K562 (cell line): Measurements from ENCODE around the gene TARBP1. TPM values are rescaled to one million over a fixed set of nuclear protein-coding genes. Genes with fewer than 3 reads are reported as not detected.

ENCODE experiments used
- ATAC-seq: fragments of 200-7000 bp; cut with Tn5 transposase; 3 replicates; pipeline ENCODE4 v1.9.1; 2020; ENCODE audit warnings: moderate library complexity
- BruUV-seq: library from RNA; stranded (reverse); fragments of 400-500 nt; replicated peaks from 2 replicates; lab custom pipeline; 2021; lab: Mats Ljungman, UMichigan
- CTCF ChIA-PET: fragments of 300-600 bp; formaldehyde crosslinking; extraction: SDS; loops from one replicate; lab custom pipeline; 2021; ENCODE audit warnings: low intra/inter-chr PET ratio; lab: Yijun Ruan, JAX
- POLR2A ChIA-PET: fragments of 300-600, 350-650 bp; sonication (Branson Sonifier 250); formaldehyde crosslinking; extraction: SDS; loops from one replicate; lab custom pipeline; 2021; ENCODE audit warnings: antibody characterized with exemption, inconsistent platforms; lab: Yijun Ruan, JAX
- DNase-seq, 4 experiments: peaks; one replicate each; pipeline versions ENCODE4 v3.0.0 to v3.0.0-alpha.2; 2011 to 2018; ENCODE audit warnings: low spot score in 3 of 4, mixed read lengths in 3 of 4; ENCODE audit errors: extremely low read depth in 1 of 4
- FAIRE-seq: peaks from 2 replicates; lab custom pipeline; 2011; peaks lifted over from hg19 to GRCh38; lab: Jason Lieb, UNC
- H2AFZ ChIP-seq: 2 replicates; pipeline ENCODE4 v1.6.0; 2011; ENCODE audit warnings: low read depth, low read length, control low read depth, inconsistent platforms
- H3K27ac ChIP-seq: fragments of 200-600 bp; 3 replicates; pipeline ENCODE4 v1.8.0; 2011; ENCODE audit warnings: low read depth, mild to moderate bottlenecking, control low read depth, inconsistent platforms, low read length, moderate library complexity, mixed read lengths; ENCODE audit errors: extremely low read depth
- H3K27me3 ChIP-seq, 2 experiments: fragments of 300-600 bp in 1 of 2; 2 replicates in 1 of 2; 3 replicates in 1 of 2; pipeline versions ENCODE4 v1.6.0 to v1.8.0; 2011; ENCODE audit warnings: inconsistent platforms in 2 of 2, low read length in 2 of 2, mild to moderate bottlenecking in 1 of 2, mixed read lengths in 1 of 2, moderate library complexity in 1 of 2; ENCODE audit not compliant: control insufficient read depth in 2 of 2, insufficient read depth in 2 of 2
- H3K36me3 ChIP-seq: fragments of 300-600 bp; 3 replicates; pipeline ENCODE4 v1.8.0; 2011; ENCODE audit warnings: mild to moderate bottlenecking, low read length, inconsistent platforms; ENCODE audit not compliant: control insufficient read depth, insufficient read depth
- H3K4me1 ChIP-seq, 2 experiments: fragments of 200-600 bp in 1 of 2; replicated peaks in 1 of 2; 2 replicates in 1 of 2; 3 replicates in 1 of 2; pipeline versions ENCODE4 v1.5.1 to v1.8.0; 2011; ENCODE audit warnings: inconsistent platforms in 2 of 2, low read length in 2 of 2, mild to moderate bottlenecking in 1 of 2, mixed read lengths in 1 of 2, moderate library complexity in 1 of 2; ENCODE audit not compliant: control insufficient read depth in 2 of 2, insufficient read depth in 2 of 2
- H3K4me2 ChIP-seq: 2 replicates; pipeline ENCODE4 v1.6.1; 2011; ENCODE audit warnings: low read length, control low read depth, inconsistent platforms, mixed read lengths; ENCODE audit not compliant: insufficient read depth
- H3K4me3 ChIP-seq: fragments of 200-600 bp; sonication (generic), shearing (Covaris generic); 2 replicates; pipeline ENCODE4 v1.5.1; 2016; ENCODE audit warnings: control low read depth, inconsistent platforms
- H3K79me2 ChIP-seq: fragments of 200-600 bp; 3 replicates; pipeline ENCODE4 v1.8.0; 2011; ENCODE audit warnings: low read length, inconsistent platforms; ENCODE audit not compliant: control insufficient read depth, insufficient read depth
- H3K9ac ChIP-seq, 2 experiments: 2 replicates each; pipeline versions ENCODE4 v1.6.0 to v1.6.1; 2011; ENCODE audit warnings: low read depth in 2 of 2, low read length in 2 of 2, control low read depth in 1 of 2, inconsistent platforms in 1 of 2, mild to moderate bottlenecking in 1 of 2, mixed read lengths in 1 of 2; ENCODE audit not compliant: insufficient read depth in 1 of 2
- H3K9me1 ChIP-seq: one replicate; pipeline ENCODE4 v1.6.0; 2011; ENCODE audit warnings: inconsistent platforms, mild to moderate bottlenecking, low read length, moderate library complexity; ENCODE audit not compliant: control insufficient read depth, insufficient read depth
- H3K9me3 ChIP-seq: replicated peaks from 2 replicates; pipeline ENCODE4 v1.5.1; 2011; ENCODE audit warnings: low read depth, low read length, inconsistent platforms; ENCODE audit not compliant: control insufficient read depth, insufficient read depth
- H4K20me1 ChIP-seq: replicated peaks from 2 replicates; pipeline ENCODE4 v1.6.1; 2011; ENCODE audit warnings: low read length, inconsistent platforms, mixed read lengths; ENCODE audit not compliant: control insufficient read depth, insufficient read depth
- BMI1 ChIP-seq: fragments of 150-350 bp; IDR thresholded peaks from 2 replicates; pipeline ENCODE4 v1.6.1; 2014; ENCODE audit warnings: low read length
- CBX1 ChIP-seq: sonication (generic); IDR thresholded peaks from 2 replicates; pipeline ENCODE4 v1.6.1; 2016; ENCODE audit warnings: antibody characterized with exemption, low read depth, mild to moderate bottlenecking
- CXXC5 ChIP-seq: fragments of 250-450 bp; sonication (Bioruptor Pico); IDR thresholded peaks from 2 replicates; pipeline ENCODE4 v1.8.0; 2022; ENCODE audit warnings: inconsistent platforms, mild to moderate bottlenecking, moderate library complexity
- DNMT1 ChIP-seq: fragments of 450-650 bp; IDR thresholded peaks from 2 replicates; pipeline ENCODE4 v1.6.1; 2016; ENCODE audit warnings: antibody characterized with exemption, mild to moderate bottlenecking
- ELF4 ChIP-seq: fragments of 450-650 bp; formaldehyde crosslinking; IDR thresholded peaks from 2 replicates; pipeline ENCODE4 v1.4.0; 2022; ENCODE audit warnings: missing genetic modification characterization
- FOXO4 ChIP-seq: fragments of 450-650 bp; formaldehyde crosslinking; IDR thresholded peaks from 2 replicates; pipeline ENCODE4 v1.4.0; 2020; ENCODE audit warnings: mild to moderate bottlenecking, moderate library complexity
- HMG20A ChIP-seq: fragments of 450-650 bp; formaldehyde crosslinking; conservative IDR thresholded peaks from 2 replicates; pipeline ENCODE4 v1.4.0; 2020; ENCODE audit warnings: mild to moderate bottlenecking, mixed read lengths
- HNRNPL ChIP-seq: fragments of 200-400 bp; formaldehyde crosslinking; IDR thresholded peaks from 2 replicates; pipeline ENCODE4 v1.6.1; 2017; ENCODE audit warnings: low read depth, mild to moderate bottlenecking, low read length
- NEUROD1 ChIP-seq: fragments of 150-350 bp; IDR thresholded peaks from 2 replicates; pipeline ENCODE4 v1.6.1; 2014; ENCODE audit warnings: borderline replicate concordance, low read length, low read depth; ENCODE audit not compliant: partially characterized antibody
- NONO ChIP-seq, 2 experiments: fragments of 200-400 bp in 1 of 2; fragments of 450-650 bp in 1 of 2; formaldehyde crosslinking in 1 of 2; IDR thresholded peaks; 2 replicates each; pipeline ENCODE4 v1.6.1; 2017; ENCODE audit warnings: low read depth in 2 of 2, mild to moderate bottlenecking in 2 of 2, moderate library complexity in 2 of 2, low read length in 1 of 2
- RNF2 ChIP-seq: sonication (generic); IDR thresholded peaks from 2 replicates; pipeline ENCODE4 v1.6.1; 2016
- ZNF143 ChIP-seq: sonication (generic); formaldehyde crosslinking; IDR thresholded peaks from 2 replicates; pipeline ENCODE4 v1.9.0; 2022; ENCODE audit warnings: mild to moderate bottlenecking, missing genetic modification reagents
- ZNF586 ChIP-seq: fragments of 450-650 bp; formaldehyde crosslinking; conservative IDR thresholded peaks from 2 replicates; pipeline ENCODE4 v1.4.0; 2020; ENCODE audit warnings: mild to moderate bottlenecking, moderate library complexity
- WGBS: fragments of 100-300 bp; shearing (Covaris generic); methylation state at CpG from one replicate; pipeline ENCODE4 v1.1.6; 2016; ENCODE audit warnings: low coverage, mixed read lengths; ENCODE audit not compliant: insufficient coverage; ENCODE audit errors: missing lambda C conversion rate; 5-methylcytosine and 5-hydroxymethylcytosine counted together
- in situ Hi-C: fragments of 300-500 bp; cut with MboI; formaldehyde crosslinking; loops from 4 replicates; pipeline ENCODE4 v1.15.0; 2018; ENCODE audit warnings: inconsistent platforms, mixed read lengths
- intact Hi-C: fragments of 100-400 bp; cut with micrococcal nuclease; formaldehyde crosslinking; loops from 2 replicates; pipeline ENCODE4 v1.14.2; 2022
- polyA plus RNA-seq, 8 experiments: library from polyadenylated mRNA; depleted of rRNA in 4 of 8; stranded (reverse) in 5 of 8; unstranded in 3 of 8; fragments of >200 nt; fragmentation: Nextera tagmentation in 2 of 8; fragmentation: Illumina TruSeq in 1 of 8; extraction: Ambion mirVana in 2 of 8; extraction: Trizol in 1 of 8; gene quantifications; 2 replicates each; pipeline versions ENCODE4 v1.2.1 to v1.2.3, GENCODE V29; 2011 to 2014; ENCODE audit warnings: inconsistent platforms in 1 of 8, missing spikeins in 1 of 8
- total RNA-seq, 7 experiments: library from RNA; depleted of rRNA in 6 of 7; stranded (reverse); fragments of >200 nt in 6 of 7; fragmentation: Illumina TruSeq in 2 of 7; extraction: Trizol in 2 of 7; gene quantifications; 2 replicates each; pipeline versions ENCODE4 v1.2.1 to v1.2.3, GENCODE V29; 2011 to 2021; ENCODE audit warnings: low replicate concordance in 1 of 7
- TF ChIP-seq, protein P1 (sequence below), 2 experiments: fragments of 450-650 bp; formaldehyde crosslinking in 1 of 2; IDR thresholded peaks; 2 replicates each; pipeline versions ENCODE4 v1.4.0 to v1.6.1; 2014 to 2020; ENCODE audit warnings: mild to moderate bottlenecking in 2 of 2, borderline replicate concordance in 1 of 2, low read depth in 1 of 2

The TARBP1 gene
- total and polyA plus RNA-seq, 9 of the 15 experiments (the other 6 are each of a cell fraction or from before 2014, with no cell fraction given), result 8.8 to 48.0 (median 22.9) TPM

GRCh38 chr1:234489007-234489697 lies 10.2 kb upstream of the TARBP1 start:
- ChIA-PET POLR2A (interaction anchor here (0.8 kb wide), 1 partner anchor 1743 kb away, joined by 3 read pairs; no protein-coding TSS in a partner anchor), CTCF (no interaction called here)
- peaks cover 0 to 24% of the 10 kb centered on the region in 2 experiments; a peak in 3 of 5 replicates for H3K4me1 ChIP-seq
- 64% methylated on average over 11 of the region's 11 CpGs for WGBS
- in situ Hi-C loops (no loop called here), intact Hi-C loops (no loop called here)
- no TSS peak for BruUV-seq
- H3K27ac ChIP-seq, result no peak overlapping the region
- no peak overlapping the region for H2AFZ ChIP-seq
- no peak overlapping the region for H3K4me3 ChIP-seq
- H3K27me3 ChIP-seq, result 0 out of 5 replicates have a peak, but pooled peaks cover 0 to 2% of the 10 kb centered on the region in 2 experiments
- no peak overlapping the region for H3K9ac ChIP-seq
- no peaks in the 10 kb centered on the region for H3K79me2 ChIP-seq
- no peak for ATAC-seq
- no peaks in the 10 kb centered on the region for H3K9me1 ChIP-seq
- no peaks in the 10 kb centered on the region for H4K20me1 ChIP-seq
- DNase-seq, result no peak
- no peaks in the 10 kb centered on the region for H3K9me3 ChIP-seq
- no peaks in the 10 kb centered on the region for H3K36me3 ChIP-seq
- no peak overlapping the region for H3K4me2 ChIP-seq
- no peak for FAIRE-seq
- TF ChIP-seq RNF2 (no peak), HMG20A (CRISPR knock-in tag) (no peak), CXXC5 (no peak), ZNF586 (no peak), NONO (IDR thresholded peaks at IDR 0.05; ENCODE audit: low read depth in 2 of 2, low read length in 1 of 2) (no peak), CBX1 (no peak), ZNF143 (CRISPR knock-in tag) (no peak), BMI1 (no peak), ELF4 (CRISPR knock-in tag) (no peak), HNRNPL (no peak), DNMT1 (no peak), NEUROD1 (no peak), FOXO4 (CRISPR knock-in tag) (no peak)
- TF ChIP-seq, protein P1, sequence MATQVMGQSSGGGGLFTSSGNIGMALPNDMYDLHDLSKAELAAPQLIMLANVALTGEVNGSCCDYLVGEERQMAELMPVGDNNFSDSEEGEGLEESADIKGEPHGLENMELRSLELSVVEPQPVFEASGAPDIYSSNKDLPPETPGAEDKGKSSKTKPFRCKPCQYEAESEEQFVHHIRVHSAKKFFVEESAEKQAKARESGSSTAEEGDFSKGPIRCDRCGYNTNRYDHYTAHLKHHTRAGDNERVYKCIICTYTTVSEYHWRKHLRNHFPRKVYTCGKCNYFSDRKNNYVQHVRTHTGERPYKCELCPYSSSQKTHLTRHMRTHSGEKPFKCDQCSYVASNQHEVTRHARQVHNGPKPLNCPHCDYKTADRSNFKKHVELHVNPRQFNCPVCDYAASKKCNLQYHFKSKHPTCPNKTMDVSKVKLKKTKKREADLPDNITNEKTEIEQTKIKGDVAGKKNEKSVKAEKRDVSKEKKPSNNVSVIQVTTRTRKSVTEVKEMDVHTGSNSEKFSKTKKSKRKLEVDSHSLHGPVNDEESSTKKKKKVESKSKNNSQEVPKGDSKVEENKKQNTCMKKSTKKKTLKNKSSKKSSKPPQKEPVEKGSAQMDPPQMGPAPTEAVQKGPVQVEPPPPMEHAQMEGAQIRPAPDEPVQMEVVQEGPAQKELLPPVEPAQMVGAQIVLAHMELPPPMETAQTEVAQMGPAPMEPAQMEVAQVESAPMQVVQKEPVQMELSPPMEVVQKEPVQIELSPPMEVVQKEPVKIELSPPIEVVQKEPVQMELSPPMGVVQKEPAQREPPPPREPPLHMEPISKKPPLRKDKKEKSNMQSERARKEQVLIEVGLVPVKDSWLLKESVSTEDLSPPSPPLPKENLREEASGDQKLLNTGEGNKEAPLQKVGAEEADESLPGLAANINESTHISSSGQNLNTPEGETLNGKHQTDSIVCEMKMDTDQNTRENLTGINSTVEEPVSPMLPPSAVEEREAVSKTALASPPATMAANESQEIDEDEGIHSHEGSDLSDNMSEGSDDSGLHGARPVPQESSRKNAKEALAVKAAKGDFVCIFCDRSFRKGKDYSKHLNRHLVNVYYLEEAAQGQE (IDR thresholded peaks at IDR 0.05; ENCODE audit: borderline replicate concordance), result no peak
- TF ChIP-seq, protein P1 (CRISPR knock-in tag; IDR thresholded peaks at IDR 0.05; ENCODE audit: low read depth), result no peak
